HG03520 (cell line): ENCODE measurements around the gene PDIA5.

Source experiments
- ATAC-seq: cut with Tn5 transposase; IDR thresholded peaks from one replicate; pipeline ENCODE4 v1.9.1; 2021; ENCODE audit warnings: mild to moderate bottlenecking, moderate library complexity; ENCODE audit not compliant: unreplicated experiment

Gene PDIA5

DNA sequence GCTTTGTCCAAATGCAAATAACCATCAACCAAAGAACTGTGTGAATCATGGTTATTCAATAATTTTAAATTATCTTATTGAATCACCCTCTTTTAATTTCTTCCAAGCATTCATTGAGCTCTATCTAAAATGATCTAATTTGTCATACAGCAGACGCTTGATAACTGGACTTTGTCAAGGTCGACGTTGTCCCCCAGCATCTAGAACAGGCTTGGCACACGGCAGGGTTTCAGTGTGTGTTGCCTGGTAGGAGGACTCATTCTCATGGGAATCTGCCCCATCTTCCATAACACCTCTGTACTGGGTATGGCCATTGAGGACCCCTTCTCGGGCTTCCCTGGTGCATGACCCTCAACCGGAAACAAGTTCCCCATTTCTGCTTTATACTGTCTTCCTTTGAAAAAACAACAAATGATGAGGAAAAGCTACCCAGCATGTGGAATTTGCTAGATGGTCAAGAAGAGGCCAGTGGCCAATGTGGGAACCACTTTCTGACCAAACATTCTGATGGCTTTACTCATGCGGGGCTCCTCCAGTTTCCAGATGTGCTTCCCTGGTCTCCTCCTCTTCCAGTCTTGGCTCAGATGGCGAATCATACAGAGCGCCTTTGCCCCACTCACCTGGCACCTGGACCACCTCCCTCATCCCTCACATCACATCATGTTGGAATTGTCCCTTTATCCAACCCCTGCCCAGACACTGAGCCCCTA, 93.3 kb downstream of the PDIA5 start:
- ATAC-seq, result no peak

DNA sequence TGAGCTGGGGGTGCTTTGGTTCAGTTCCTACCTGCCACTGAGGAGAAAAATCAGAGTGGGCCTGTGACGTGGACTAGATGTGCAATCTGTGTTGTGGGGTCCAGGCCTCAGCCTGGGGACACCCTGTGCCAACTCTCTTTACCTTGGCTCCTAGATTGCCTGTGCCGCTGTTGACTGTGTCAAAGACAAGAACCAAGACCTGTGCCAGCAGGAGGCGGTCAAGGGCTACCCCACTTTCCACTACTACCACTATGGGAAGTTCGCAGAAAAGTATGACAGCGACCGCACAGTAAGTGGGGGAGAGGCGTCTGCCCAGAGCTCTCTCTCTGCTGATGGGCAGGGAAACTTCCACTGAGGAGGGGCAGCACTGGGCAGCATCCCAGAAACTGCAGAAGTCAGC, 94.3 kb downstream of the PDIA5 start:
- ATAC-seq, result no peak

DNA sequence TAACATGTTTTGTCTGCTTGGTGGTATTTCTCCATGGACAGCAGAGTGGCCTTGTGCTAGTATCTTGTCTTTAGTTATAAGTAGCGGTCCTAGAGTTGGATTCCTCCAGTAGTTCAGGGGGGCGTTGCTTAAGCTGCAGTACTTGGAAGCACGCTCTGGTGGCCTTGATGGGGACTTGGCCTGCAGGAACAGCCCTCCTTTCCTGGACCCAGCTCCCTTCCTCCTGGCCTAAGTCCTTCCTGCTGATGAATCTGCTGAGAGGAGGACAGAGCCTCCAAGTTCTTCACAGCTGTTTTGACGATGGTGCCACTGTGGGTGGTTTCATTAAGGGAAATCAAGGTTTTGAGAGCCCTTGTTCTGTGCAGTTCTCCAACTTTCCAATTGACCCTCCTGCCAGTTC, 96.3 kb downstream of the PDIA5 start:
- no peak for ATAC-seq

DNA sequence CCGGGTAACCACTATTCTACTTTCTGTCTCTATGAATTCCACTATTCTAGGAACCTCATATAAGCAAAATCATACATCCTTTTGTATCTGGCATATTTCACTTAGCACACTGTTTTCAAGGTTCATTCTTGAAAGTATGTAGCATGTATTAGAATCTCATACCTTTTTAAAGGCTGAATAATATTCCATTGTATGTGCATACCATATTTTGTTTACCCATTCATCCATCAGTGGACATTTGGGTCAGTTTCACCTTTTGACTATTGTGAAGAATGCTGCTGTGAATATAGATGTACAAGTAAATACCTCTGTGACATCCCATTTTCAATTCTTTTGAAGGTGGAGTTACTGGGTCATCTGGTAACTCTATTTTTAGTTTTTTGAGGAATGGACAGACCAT, 98.3 kb downstream of the PDIA5 start:
- no peak for ATAC-seq

- no peak for ATAC-seq
Observed at GRCh38 chr3:123167686-123168085, 100.9 kb downstream of the PDIA5 start.

- ATAC-seq, result no peak
Observed at GRCh38 chr3:123168122-123168521, 101.3 kb downstream of the PDIA5 start.

GRCh38 chr3:123168605-123169004, 101.8 kb downstream of the PDIA5 start:
- ATAC-seq, result no peak

GRCh38 chr3:123169492-123169929, 102.7 kb downstream of the PDIA5 start:
- no peak for ATAC-seq

DNA sequence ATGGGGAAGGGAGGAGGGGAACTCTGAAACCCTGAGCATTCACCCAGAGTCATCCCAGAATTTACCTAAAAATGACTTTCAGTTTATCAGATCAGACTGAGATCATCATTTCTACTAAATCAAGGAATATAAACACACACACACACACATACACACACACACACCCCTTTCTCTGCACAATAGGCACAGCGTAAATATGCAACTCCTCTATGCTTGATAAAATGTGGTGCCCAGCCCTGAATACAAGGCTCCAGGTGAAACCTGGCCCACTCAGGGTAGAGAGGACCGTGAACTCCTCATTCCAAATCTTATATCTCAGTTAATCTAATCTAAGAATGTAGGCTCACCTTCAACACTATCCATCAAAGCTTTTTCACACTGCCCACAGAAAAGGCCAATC, 103.1 kb downstream of the PDIA5 start:
- ATAC-seq, result no peak

- no peak for ATAC-seq
Observed at GRCh38 chr3:123180791-123181190, 114.0 kb downstream of the PDIA5 start.

GRCh38 chr3:123186695-123187094, 119.9 kb downstream of the PDIA5 start:
- ATAC-seq, result no peak

GRCh38 chr3:123188058-123188457, 121.2 kb downstream of the PDIA5 start:
- no peak for ATAC-seq

- ATAC-seq, result no peak
Observed at GRCh38 chr3:123193448-123194101, 126.8 kb downstream of the PDIA5 start.

GRCh38 chr3:123194552-123194951, 127.7 kb downstream of the PDIA5 start:
- ATAC-seq, result no peak

DNA sequence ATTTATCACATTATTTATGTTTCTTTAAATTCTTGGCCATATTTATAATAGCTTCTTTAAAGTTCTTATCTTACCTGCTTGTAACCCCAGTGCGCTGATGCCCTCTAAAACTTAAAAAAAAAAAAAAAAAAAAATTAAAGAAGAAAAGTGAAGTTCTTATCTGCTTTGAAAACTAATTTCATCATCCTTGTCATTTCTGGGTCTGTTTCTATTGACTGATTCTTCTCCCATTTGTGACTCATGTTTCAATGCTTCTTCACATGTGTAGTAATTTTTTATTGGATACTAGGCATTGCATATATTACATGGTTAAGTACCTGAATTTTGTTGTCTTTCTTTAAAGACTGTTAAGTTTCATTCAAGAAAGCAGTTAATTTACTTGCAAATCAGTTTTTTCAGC, 131.5 kb downstream of the PDIA5 start:
- no peak for ATAC-seq

DNA sequence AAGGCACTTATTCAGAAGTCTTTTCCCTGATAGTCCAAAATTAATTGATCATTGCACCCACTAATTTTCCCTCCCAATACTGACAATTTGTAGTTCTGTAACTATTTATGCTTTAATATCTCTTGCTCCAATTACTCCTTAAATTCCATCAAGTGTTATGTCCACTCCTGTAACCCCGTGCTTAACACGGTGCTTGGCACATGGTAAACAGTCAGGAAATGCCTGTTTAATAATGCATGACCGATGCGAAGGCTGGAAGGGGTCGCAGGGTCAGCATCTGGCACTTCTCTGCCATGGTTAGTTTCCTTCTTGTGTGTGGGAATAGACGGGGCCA, 134.4 kb downstream of the PDIA5 start:
- peak; percentile 5 for ATAC-seq

DNA sequence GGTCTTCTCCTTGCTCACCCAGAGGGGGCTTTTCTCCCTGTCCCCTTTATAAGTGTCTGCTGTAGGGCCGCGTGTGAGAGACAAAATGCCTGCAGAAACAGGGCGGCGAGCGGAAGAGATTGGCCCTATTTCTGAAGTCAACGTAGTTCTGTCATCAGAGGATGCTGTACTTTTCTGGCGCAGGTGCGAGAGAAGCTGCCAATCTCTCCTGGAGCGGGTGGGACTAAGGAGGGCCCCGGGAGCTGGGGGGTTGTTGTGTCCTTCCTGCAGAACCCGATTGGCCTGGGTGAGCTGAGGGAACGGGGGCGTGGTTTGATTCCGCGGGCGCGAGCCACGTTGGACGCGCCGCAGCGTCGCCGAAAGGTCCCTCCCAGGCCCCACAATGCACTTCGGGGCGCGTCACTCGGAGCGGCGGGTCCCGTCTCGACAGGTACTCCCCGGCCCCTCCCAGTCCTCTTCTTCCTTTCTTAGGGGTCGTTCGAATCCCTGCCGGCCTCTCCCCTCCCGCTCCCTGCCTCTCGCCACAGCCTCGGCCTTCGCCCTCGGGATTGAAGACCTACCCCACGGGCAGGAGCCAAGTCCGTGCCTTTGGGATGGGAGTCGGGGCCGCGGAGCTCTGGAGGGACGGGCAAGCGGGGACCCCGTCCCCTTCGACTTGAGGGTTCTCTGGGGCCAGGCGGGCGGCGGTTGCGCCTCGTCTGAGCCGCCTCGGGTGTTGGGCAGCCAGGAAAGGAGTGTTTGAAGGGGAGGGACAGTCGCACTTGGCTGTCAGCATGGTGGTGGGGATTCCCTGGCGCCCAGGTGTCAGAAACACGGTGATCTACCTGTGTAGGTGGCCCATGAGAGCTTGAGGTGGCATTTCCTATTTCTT, 135.0 kb downstream of the PDIA5 start, which contains the start of gene SEC22A:
Gene SEC22A, plus strand, starts transcription at position 387 of the 871 bp plus-strand sequence. CDS start 7,275 bp downstream, outside the sequence.
- ATAC-seq, result peak; percentile 97

DNA sequence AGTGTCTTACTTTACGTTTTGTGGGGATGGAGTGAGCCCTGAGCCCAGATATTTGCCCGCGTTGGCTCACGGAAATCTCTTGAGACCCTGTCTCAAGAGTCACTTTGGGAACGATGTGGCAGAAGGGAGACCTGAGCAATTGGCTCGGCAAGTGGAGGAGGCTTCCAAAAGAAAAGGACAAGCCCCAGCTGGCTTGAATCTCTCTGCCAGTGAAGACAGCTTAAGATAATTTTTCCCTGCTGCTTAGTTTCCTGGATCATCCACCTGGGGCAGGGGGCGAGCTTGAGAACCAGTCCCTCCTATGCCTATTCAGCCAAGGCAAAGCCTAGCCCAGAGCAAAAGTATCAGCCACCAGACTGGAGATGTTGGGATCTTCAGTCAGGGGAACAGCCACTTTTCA, 135.6 kb downstream of the PDIA5 start:
- no peak for ATAC-seq
